Liver (tissue), 9 donors: ENCODE measurements around the gene CCT5. TPM values are rescaled to one million over a fixed set of nuclear protein-coding genes. Genes with fewer than 3 reads are reported as not detected.

Source experiments
- DNase-seq: peaks from one replicate; pipeline ENCODE4 v3.0.0-alpha.2; 2017; ENCODE audit warnings: low spot score
- H3K27ac ChIP-seq, 2 donors: one replicate each; pipeline ENCODE4 v1.7.0; 2013; ENCODE audit warnings: inconsistent platforms in 2 of 2, low read length in 2 of 2, control low read depth in 1 of 2, low read depth in 1 of 2, mild to moderate bottlenecking in 1 of 2
- H3K27me3 ChIP-seq, 4 donors: one replicate each; pipeline versions ENCODE4 v1.6.1 to v1.7.0; 2013; ENCODE audit warnings: low read length in 3 of 4, inconsistent platforms in 1 of 4, mild to moderate bottlenecking in 1 of 4, moderate library complexity in 1 of 4; ENCODE audit not compliant: control insufficient read depth in 4 of 4, insufficient read depth in 4 of 4
- H3K36me3 ChIP-seq, 4 donors: one replicate each; pipeline versions ENCODE4 v1.6.1 to v1.7.0; 2013; ENCODE audit warnings: low read length in 3 of 4, mild to moderate bottlenecking in 3 of 4, low read depth in 1 of 4, moderate library complexity in 1 of 4; ENCODE audit not compliant: control insufficient read depth in 4 of 4, insufficient read depth in 3 of 4
- H3K4me1 ChIP-seq, 4 donors: one replicate each; pipeline versions ENCODE4 v1.6.1 to v1.7.0; 2013; ENCODE audit warnings: low read length in 3 of 4, mild to moderate bottlenecking in 3 of 4, moderate library complexity in 1 of 4; ENCODE audit not compliant: control insufficient read depth in 4 of 4, insufficient read depth in 4 of 4
- H3K4me3 ChIP-seq, 3 donors: one replicate each; pipeline versions ENCODE4 v1.6.1 to v1.7.0; 2013; ENCODE audit warnings: low read length in 3 of 3, control low read depth in 1 of 3, low read depth in 1 of 3, mild to moderate bottlenecking in 1 of 3
- H3K9ac ChIP-seq, 2 donors: one replicate each; pipeline ENCODE4 v1.7.0; 2013; ENCODE audit warnings: low read length in 2 of 2, mild to moderate bottlenecking in 2 of 2, moderate library complexity in 2 of 2, control low read depth in 1 of 2, low read depth in 1 of 2
- H3K9me3 ChIP-seq, 4 donors: one replicate each; pipeline versions ENCODE4 v1.6.1 to v1.7.0; 2013; ENCODE audit warnings: low read length in 3 of 4; ENCODE audit not compliant: control insufficient read depth in 4 of 4
- ATF3 ChIP-seq: IDR thresholded peaks from 2 replicates; pipeline ENCODE4 v1.6.1; 2016; ENCODE audit warnings: antibody characterized with exemption
- CTCF ChIP-seq: fragments of 150-350 bp; IDR thresholded peaks from 2 replicates; pipeline ENCODE4 v1.5.1; 2017; ENCODE audit warnings: improper control_type of control experiment, low read depth, low read length; ENCODE audit not compliant: missing input control
- FOXA2 ChIP-seq: IDR thresholded peaks from 2 replicates; pipeline ENCODE4 v1.6.1; 2016; ENCODE audit warnings: antibody characterized with exemption
- GABPA ChIP-seq, 2 donors: IDR thresholded peaks in 1 of 2; conservative IDR thresholded peaks in 1 of 2; 2 replicates each; pipeline ENCODE4 v1.6.1; 2016; ENCODE audit warnings: antibody characterized with exemption in 2 of 2, mild to moderate bottlenecking in 1 of 2, moderate library complexity in 1 of 2
- HNF4A ChIP-seq, 2 donors: conservative IDR thresholded peaks; 2 replicates each; pipeline ENCODE4 v1.6.1; 2016; ENCODE audit warnings: antibody characterized with exemption in 2 of 2, mild to moderate bottlenecking in 2 of 2
- JUND ChIP-seq, 2 donors: IDR thresholded peaks; 2 replicates each; pipeline ENCODE4 v1.6.1; 2016; ENCODE audit warnings: antibody characterized with exemption in 2 of 2
- MAX ChIP-seq: IDR thresholded peaks from 2 replicates; pipeline ENCODE4 v1.6.1; 2016; ENCODE audit warnings: antibody characterized with exemption
- NR2F2 ChIP-seq: IDR thresholded peaks from 2 replicates; pipeline ENCODE4 v1.6.1; 2016; ENCODE audit warnings: antibody characterized with exemption
- RAD21 ChIP-seq, 2 donors: IDR thresholded peaks; 2 replicates each; pipeline ENCODE4 v1.6.1; 2016; ENCODE audit warnings: antibody characterized with exemption in 2 of 2, mild to moderate bottlenecking in 2 of 2
- REST ChIP-seq: IDR thresholded peaks from 2 replicates; pipeline ENCODE4 v1.6.1; 2016; ENCODE audit warnings: antibody characterized with exemption, mild to moderate bottlenecking
- RXRA ChIP-seq, 2 donors: IDR thresholded peaks; 2 replicates each; pipeline ENCODE4 v1.6.1; 2017 to 2018; ENCODE audit warnings: antibody characterized with exemption in 2 of 2, mild to moderate bottlenecking in 1 of 2
- SP1 ChIP-seq: IDR thresholded peaks from 2 replicates; pipeline ENCODE4 v1.6.1; 2018; ENCODE audit warnings: antibody characterized with exemption, mild to moderate bottlenecking
- YY1 ChIP-seq: IDR thresholded peaks from 2 replicates; pipeline ENCODE4 v1.6.1; 2016; ENCODE audit warnings: antibody characterized with exemption, mild to moderate bottlenecking
- WGBS: extraction: QIAGEN DNeasy Blood & Tissue Kit; methylation state at CpG from one replicate; pipeline ENCODE4 v1.1.7; 2013; 5-methylcytosine and 5-hydroxymethylcytosine counted together
- polyA plus RNA-seq, 2 donors: library from polyadenylated mRNA; stranded (reverse) in 1 of 2; unstranded in 1 of 2; fragments of 200-250 nt in 1 of 2; fragments of >200 nt in 1 of 2; fragmentation: Nextera tagmentation in 1 of 2; extraction: Ambion mirVana in 1 of 2; gene quantifications; one replicate each; pipeline versions ENCODE4 v1.2.1 to v1.2.3, GENCODE V29; 2013 to 2015
- total RNA-seq, 2 donors: library from RNA; depleted of rRNA; stranded (reverse); fragments of >200 nt; gene quantifications; one replicate each; pipeline ENCODE4 v1.2.3, GENCODE V29; 2014
- donor health status: healthy.
- donor health status: healthy.
- donor health status: healthy.
- donor health status: healthy.
- donor health status: healthy.

CCT5 gene
- total and polyA plus RNA-seq, 4 donors, result 68.4 to 157 (median 105) TPM

GRCh38 chr5:10228288-10228687 is 21.8 kb upstream of the CCT5 start:
- H3K27me3 ChIP-seq, result no peaks in the 10 kb centered on the region
- H3K9ac ChIP-seq, result no peak overlapping the region
- no peak for TF ChIP-seq FOXA2
- TF ChIP-seq JUND (IDR thresholded peaks at IDR 0.05), result no peak
- no peak for TF ChIP-seq YY1
- no peak for TF ChIP-seq RXRA (IDR thresholded peaks at IDR 0.05)
- no peak for TF ChIP-seq MAX
- TF ChIP-seq ATF3, result no peak
- no peak for TF ChIP-seq HNF4A (conservative IDR thresholded peaks at IDR 0.05)
- TF ChIP-seq SP1, result no peak
- TF ChIP-seq CTCF, result no peak
- TF ChIP-seq GABPA (IDR thresholded peaks at IDR 0.05 in 1 of 2, conservative IDR thresholded peaks at IDR 0.05 in 1 of 2), result no peak
- TF ChIP-seq NR2F2, result no peak
- peaks cover 3 to 7% (median 4%) of the 10 kb centered on the region in 4 donors for H3K36me3 ChIP-seq
- H3K4me3 ChIP-seq, result no peak overlapping the region
- no peak for DNase-seq
- H3K9me3 ChIP-seq, result peaks cover 0 to 1% (median 0%) of the 10 kb centered on the region in 4 donors
- H3K4me1 ChIP-seq, result no peaks in the 10 kb centered on the region
- H3K27ac ChIP-seq, result no peak overlapping the region
- WGBS, result 99% methylated on average over 1 of the region's 1 CpG

- Histone ChIP-seq H3K36me3 (peaks cover 3 to 9% (median 3%) of the 10 kb centered on the region in 4 donors), H3K27me3 (no peaks in the 10 kb centered on the region), H3K27ac (no peak overlapping the region), H3K9me3 (peaks cover 0 to 1% (median 0%) of the 10 kb centered on the region in 4 donors), H3K4me1 (no peaks in the 10 kb centered on the region), H3K4me3 (no peak overlapping the region), H3K9ac (no peak overlapping the region)
- TF ChIP-seq REST (no peak), RAD21 (IDR thresholded peaks at IDR 0.05) (peak; percentile 28 to 35)
- no peak for DNase-seq
- 89% methylated on average over 11 of the region's 11 CpGs for WGBS
Observed at GRCh38 chr5:10229306-10230048, 20.6 kb upstream of the CCT5 start.
